ENCODE measurements around the gene P2RY8.
"Not testable (repeated sequence)": the region's sequence is repeated elsewhere in the genome, so short reads cannot be mapped to it uniquely, and the experiment has no call there.

Gene P2RY8

DNA sequence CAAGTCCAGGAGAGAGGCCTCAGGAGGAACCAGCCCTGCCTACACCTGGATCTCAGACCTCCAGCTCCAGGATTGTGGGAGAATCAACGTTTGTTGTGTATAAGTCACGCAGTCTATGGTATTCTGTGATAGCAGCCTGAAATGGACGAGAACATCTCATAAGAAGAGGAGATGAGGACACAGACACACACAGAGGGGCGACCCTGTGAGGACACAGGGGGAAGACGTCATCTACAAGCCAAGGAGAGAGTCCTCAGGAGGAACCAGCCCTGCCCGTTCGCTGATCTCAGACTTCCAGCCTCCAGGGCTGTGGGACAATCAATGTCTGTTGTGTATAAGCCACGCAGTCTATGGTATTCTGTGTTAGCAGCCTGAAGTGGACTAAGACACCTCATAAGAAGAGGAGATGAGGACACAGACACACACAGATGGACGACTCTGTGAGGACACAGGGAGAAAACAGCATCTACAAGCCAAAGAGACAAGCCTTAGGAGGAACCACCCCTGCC, 20.3 kb downstream of the P2RY8 start:
- DNase-seq: no peak

DNA sequence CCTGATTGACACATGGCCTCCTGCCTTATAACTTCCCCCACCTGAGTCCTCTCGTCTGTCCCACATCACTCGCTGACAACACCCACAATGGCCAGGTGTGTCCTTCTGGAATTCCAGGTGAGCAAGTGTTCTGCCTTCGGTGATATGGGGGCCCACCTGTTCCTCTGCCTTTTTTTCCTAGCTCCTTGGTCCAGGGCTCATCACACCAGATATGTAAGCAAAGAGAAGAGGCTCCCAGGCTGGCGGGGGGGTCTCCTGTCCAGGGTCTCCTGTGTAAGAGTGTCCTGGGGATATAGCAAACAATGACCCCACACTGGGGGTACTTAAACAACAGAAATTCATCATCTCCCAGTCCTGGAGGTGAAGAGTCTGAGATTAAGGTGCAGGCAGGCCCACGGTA, 25.2 kb downstream of the P2RY8 start:
- no peak for DNase-seq

GRCh38 chrX:1511150-1511549, 25.8 kb downstream of the P2RY8 start:
- no peak for DNase-seq

GRCh38 chrX:1507511-1508463, 29.2 kb downstream of the P2RY8 start:
- DNase-seq: no peak

GRCh38 chrX:1506916-1507315, 30.1 kb downstream of the P2RY8 start:
- DNase-seq: no peak

DNA sequence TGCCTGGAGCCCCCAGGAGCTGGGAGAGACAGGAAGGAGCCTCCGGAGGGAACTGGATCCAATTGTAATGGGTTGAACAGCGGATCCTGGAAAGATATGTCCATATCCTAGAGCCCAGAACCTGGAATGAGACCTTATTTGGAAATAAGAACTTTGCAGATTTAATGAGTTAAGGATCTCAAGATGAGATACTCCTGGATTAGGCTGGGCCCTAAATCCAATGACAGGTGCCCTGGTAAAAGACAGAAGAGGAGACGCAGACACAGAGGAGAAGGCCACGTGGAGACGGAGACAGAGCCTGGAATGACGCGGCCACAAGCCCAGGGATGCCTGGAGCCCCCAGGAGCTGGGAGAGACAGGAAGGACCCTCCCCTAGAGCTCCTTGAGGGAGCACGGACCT, 34.1 kb downstream of the P2RY8 start:
- DNase-seq: no peak

DNA sequence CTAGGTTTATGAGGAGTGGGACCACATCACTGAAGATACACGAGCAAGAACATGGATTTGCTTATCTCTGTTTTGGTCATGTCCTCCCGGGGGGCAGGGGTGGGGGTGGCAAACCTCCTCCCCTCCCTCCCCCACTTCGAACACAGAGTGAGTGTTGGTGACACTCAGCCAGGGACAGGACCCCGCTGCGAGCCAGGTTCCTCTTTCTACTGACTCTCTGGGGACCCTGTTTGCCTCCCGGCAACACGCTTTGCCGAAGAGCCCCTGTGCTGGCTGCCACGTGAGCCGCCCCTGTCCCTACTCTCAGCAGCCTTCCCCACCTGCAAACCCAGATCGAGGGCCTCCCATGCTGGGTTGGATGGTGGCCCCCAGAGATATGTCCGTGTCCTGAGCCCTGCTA, 34.7 kb downstream of the P2RY8 start:
- no peak for DNase-seq

DNA sequence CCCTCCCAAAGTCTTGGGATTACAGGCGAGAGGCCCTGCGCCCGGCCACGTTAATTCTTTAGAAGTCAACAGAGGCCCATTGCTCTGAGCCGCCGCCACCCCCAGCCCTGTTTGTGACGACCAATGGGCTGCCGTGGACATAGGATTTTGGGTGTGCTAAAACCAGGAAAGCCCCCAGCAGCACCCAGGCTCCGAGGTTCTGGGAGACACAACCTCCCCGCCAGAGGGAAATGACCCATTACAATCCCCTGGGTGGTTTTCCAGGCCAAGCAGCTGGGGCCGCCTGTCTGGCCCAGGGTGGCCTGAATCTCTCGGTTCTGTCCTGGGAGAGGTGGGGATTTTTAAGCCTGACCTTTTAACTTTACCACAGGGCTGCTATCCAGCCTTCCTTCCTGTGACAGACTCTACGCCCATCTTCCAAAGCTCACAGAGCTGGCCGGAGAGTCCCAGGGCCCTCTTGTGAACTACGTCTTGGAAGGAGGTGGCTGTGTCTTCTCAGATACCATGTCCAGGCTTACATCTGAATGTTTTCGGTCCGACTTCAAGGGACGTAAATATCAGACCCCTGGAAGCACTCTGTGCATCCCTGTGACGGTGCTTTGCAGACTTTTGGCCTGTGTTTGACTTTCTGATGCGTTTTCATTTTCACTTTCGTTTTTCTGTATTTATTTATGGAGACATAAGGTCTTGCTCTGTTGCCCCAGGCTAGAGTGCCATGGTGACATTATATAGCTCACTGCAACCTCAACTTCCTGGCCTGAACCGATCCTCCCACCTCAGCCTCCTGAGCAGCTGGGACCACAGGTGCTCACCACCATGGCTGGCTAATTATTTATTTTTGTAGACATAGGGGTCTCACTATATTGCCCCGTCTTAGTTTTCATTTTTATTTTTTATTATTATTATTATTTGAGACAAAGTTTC, 36.0 kb downstream of the P2RY8 start:
- no peak for DNase-seq

DNA sequence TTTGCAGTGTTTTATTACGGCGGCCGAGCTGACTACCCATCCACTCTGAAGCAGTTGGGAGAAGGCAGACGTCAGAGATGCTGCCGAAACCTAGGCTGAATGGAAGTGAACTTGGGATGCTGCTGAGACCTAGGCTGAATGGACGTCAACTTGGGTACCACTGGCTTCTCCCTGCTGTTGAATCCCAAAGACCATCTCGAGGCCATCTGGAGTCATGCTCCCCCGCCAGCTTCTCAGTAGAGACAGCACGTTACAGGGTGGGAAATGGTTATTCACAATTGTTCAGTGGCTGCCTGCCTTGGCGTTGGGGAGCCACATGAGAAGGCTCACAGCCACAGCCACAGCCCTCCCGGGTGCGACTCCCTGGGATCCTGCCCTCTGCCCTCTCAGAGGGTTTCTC, 40.9 kb downstream of the P2RY8 start:
- DNase-seq: no peak

DNA sequence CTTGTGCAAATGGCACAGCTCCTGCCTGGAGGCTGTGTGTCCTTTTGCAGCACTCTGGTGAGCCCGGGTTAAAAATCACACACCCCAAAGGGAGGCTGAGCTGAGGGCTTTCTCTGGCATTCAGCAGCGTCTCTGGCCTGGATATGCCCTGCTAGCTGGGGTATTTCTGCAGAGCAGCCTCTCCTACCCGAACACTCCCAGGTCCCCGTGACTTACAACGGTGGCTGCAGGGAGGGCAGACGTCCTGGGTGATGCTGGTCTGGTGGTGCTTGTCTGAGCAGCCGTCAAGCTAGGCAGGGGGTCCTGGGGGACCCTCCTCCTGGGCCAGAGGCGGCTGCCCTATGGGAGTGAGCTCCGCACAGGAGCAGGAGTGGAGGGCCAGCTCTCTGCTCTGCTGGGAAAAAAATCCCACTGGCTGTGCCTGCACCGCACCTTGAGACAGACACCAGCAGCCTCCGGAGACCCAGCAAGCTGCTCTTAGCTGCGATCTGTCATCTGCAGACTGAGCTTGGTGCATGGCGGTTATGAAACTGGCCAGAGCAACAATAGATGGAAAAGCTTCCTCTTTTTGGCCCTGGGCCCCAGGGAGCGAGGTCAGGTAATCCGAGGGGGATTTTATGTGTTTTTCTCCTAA, 43.0 kb downstream of the P2RY8 start:
- no peak for DNase-seq

DNA sequence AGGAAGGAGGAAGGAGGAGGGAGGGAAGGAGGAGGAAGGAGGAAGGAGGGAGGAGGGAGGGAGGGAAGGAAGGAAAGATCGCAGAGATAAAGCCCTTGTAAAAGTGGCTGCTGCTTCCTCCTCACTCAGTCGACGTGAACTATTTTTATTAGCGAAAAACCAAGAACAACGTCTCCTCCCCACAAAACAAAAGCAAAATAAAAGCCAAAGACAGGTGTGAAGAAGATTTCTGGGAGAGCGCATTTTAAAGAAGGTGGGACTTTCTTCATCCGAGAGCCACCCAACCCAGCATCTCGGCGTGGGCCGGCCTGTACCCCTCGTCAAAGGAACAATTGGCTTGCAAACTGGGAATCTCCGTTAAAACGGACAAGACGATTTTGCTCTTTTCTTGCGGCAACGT, 43.6 kb downstream of the P2RY8 start:
- DNase-seq: no peak

GRCh38 chrX:1492421-1493012, 44.5 kb downstream of the P2RY8 start:
- no peak for DNase-seq

DNA sequence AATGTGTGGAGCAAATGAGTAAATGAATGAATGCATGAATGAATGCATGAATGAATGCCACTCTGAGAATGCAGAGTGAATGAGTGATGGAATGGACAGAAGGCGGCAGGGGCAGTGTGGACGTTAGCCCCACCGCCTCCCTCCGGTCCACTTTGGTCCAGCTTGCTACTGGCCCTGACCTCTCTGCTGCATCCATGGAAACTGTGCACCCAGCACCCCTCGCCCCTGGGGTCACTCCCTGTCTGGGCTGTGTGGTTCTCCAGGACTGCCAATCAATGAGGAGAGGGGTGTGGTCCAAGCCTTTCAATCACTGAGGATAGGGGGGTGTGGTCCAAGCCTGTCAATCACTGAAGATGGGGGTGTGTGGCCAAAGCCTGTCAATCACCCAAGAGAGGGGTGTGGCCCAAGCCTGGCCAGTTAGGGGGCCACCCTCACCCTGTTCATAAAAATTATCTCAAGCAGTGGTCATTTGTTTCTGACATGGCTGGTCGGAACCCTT, 45.1 kb downstream of the P2RY8 start:
- DNase-seq: no peak

DNA sequence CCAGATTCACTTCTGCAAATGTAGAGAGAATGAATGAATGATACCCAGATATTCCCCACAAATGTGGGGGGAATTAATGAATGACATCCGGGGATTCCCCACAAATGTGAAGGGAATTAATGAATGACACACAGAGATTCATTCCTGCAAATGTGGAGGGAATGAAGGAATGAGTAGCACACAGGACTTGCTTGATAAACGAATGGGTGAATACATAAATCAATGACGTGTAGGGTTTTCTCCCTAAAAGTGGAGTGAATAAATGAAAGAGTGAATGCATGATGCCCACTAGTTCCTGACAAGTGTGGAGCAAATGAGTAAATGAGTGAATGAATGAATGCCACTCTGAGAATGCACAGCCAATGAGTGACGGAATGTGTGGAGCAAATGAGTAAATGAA, 45.7 kb downstream of the P2RY8 start:
- DNase-seq: not testable (repeated sequence)

DNA sequence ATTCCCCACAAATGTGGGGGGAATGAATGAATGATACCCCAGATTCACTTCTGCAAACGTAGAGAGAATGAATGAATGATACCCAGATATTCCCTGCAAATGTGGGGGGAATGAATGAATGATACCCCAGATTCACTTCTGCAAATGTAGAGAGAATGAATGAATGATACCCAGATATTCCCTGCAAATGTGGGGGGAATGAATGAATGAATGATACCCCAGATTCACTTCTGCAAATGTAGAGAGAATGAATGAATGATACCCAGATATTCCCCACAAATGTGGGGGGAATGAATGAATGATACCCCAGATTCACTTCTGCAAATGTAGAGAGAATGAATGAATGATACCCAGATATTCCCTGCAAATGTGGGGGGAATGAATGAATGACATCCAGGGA, 46.3 kb downstream of the P2RY8 start:
- DNase-seq: not testable (repeated sequence)

DNA sequence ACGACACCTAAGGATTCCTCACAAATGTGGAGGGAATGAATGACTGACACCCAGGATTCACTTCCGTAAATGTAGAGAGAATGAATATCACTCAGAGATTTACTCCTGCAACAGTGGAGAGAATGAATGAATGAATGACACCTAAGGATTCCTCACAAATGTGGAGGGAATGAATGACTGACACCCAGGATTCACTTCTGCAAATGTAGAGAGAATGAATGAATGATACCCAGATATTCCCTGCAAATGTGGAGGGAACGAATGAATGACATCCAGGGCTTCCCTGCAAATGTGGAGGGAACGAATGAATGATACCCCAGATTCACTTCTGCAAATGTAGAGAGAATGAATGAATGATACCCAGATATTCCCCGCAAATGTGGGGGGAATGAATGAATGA, 47.6 kb downstream of the P2RY8 start:
- DNase-seq: not testable (repeated sequence)

DNA sequence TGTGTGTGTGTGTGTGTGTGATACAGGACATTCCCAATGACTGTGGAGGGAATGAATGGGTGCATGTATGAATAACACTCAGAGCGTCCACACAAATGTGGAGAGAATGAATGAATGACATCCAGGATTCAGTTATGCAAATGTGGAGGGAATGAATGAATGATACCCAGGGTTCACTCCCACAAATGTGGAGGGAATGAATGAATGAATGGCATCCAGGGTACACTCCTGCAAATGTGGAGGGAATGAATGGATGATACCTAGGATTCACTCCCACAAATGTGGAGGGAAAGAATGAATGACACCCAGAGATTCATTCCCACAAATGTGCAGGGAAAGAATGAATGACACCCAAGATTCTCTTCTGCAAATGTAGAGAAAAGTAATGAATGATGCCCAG, 48.2 kb downstream of the P2RY8 start:
- no peak for DNase-seq

DNA sequence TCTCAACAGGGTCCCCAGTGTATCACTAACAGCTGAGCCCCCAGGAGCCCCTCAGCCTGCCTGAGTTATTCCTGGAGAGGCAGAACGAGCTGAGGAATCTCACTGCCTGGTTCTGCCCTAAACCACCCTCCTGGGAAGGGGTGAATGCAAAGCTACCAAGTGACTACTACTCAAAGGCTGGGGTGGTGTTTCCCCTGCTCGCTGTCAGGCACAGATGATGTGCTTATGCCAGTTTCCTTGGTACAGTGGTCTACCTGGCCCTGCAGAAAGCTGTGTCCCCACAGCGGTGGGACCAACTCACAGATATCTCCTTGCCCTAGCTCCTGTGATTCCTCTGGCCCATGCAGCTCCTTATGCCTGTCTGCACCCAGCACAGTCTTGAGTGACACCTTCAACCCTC, 48.8 kb downstream of the P2RY8 start:
- no peak for DNase-seq

DNA sequence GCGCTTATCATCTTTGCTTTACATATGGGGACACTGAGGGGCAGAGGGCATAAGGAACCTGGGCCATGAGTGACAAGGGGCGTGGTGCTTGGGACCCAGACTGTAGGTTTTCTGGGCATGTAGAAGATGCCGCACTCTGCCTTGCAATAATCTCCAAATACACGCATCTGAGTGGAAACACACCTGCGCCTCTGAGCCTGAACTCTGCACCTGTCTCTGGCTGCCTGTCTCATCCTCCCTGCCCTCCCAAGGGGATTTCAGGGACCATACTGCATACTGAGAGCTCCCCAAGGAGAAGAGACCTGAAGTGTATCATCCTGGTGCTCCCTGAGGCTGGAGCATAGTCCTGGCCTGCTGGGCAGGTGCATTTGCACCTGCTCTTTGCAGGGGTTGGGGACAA, 49.6 kb downstream of the P2RY8 start:
- DNase-seq: no peak

GRCh38 chrX:1486749-1487361, 50.1 kb downstream of the P2RY8 start:
- no peak for DNase-seq

DNA sequence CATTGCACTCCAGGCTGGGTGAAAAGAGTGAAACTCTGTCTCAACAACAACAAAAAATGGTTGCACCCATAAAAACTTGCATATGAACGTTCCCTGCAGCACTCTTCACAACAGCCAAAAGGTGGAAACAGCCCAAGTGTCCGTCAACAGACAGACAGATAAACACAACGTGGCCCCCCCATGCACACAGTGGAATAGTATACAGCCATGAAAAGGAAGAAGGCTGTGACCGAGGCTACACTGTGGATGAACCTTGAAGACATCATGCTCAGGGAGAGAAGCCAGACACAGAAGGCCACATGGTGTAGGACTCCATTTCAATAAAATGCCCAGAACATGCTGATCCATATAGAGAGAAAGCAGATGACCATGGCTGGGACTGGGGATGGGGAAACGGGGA, 50.8 kb downstream of the P2RY8 start:
- DNase-seq: no peak

DNA sequence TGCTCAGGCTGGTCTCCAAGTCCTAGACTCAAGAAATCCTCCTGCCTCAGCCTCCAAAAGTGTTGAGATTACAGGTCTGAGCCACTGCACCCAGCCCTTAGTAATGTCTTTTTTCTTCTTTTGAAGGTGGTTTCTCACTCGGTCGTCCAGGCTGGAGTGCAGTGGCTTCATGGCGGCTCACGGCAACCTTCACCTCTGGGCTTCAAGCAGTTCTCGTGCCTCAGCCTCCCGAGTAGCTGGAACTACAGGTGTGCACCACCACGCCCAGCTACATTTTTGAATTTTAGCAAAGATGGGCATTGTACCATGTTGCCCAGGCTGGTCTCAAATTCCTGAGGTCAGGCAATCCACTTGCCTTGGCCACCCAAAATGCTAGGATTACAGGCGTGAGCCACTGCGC, 52.0 kb downstream of the P2RY8 start:
- DNase-seq: no peak
